B cell (primary cell): Measurements from ENCODE around the gene CITED4. TPM values are rescaled to one million over a fixed set of nuclear protein-coding genes. Genes with fewer than 3 reads are reported as not detected.

ENCODE experiments used
- ATAC-seq: fragments of 200-7000 bp; cut with Tn5 transposase; one replicate; pipeline ENCODE4 v1.10.0; 2021; ENCODE audit warnings: low read depth, mild to moderate bottlenecking, moderate number of reproducible peaks, moderate library complexity
- CTCF ChIA-PET: fragments of 350-600 bp; sonication (Branson Sonifier 250); formaldehyde crosslinking; loops from one replicate; lab custom pipeline; 2021; ENCODE audit warnings: antibody characterized with exemption, inconsistent platforms; lab: Charles Lee
- POLR2A ChIA-PET: fragments of 350-600 bp; sonication (Branson Sonifier 250); formaldehyde crosslinking; loops from one replicate; lab custom pipeline; 2021; ENCODE audit warnings: antibody characterized with exemption; lab: Charles Lee
- DNase-seq: peaks from one replicate; pipeline ENCODE4 v3.0.0; 2013
- H2AFZ ChIP-seq: 2 replicates; pipeline ENCODE4 v1.6.1; 2012; ENCODE audit warnings: mild to moderate bottlenecking, low read depth, low read length; ENCODE audit not compliant: insufficient read depth, poor library complexity, severe bottlenecking
- H3K27ac ChIP-seq, 2 donors: 1 replicate in 1 of 2; 2 replicates in 1 of 2; pipeline ENCODE4 v1.5.1; 2012 to 2013; ENCODE audit warnings: low read length in 2 of 2, mild to moderate bottlenecking in 2 of 2, moderate library complexity in 1 of 2
- H3K27me3 ChIP-seq, 4 experiments: fragments of 200-600 bp in 1 of 4; sonication (generic) in 1 of 4; replicated peaks in 1 of 4; 1 replicate in 2 of 4; 2 replicates in 2 of 4; pipeline versions ENCODE4 v1.6.1 to v1.7.0; 2013 to 2016; ENCODE audit warnings: low read length in 3 of 4, mild to moderate bottlenecking in 2 of 4, mixed read lengths in 1 of 4, moderate library complexity in 1 of 4; ENCODE audit not compliant: insufficient read depth in 4 of 4, control insufficient read depth in 3 of 4; ENCODE audit errors: control extremely low read depth in 1 of 4
- H3K36me3 ChIP-seq, 2 experiments: replicated peaks in 1 of 2; 1 replicate in 1 of 2; 2 replicates in 1 of 2; pipeline versions ENCODE4 v1.6.1 to v1.7.1; 2013; ENCODE audit warnings: low read length in 1 of 2; ENCODE audit not compliant: insufficient read depth in 2 of 2, control insufficient read depth in 1 of 2; ENCODE audit errors: control extremely low read depth in 1 of 2, extremely low read depth in 1 of 2
- H3K4me1 ChIP-seq, 2 donors: fragments of 200-600 bp in 1 of 2; sonication (generic) in 1 of 2; 1 replicate in 1 of 2; 2 replicates in 1 of 2; pipeline versions ENCODE4 v1.5.1 to v1.6.1; 2013 to 2017; ENCODE audit warnings: low read length in 2 of 2; ENCODE audit not compliant: control insufficient read depth in 2 of 2, insufficient read depth in 2 of 2
- H3K4me2 ChIP-seq: replicated peaks from 2 replicates; pipeline ENCODE3; 2012; ENCODE audit warnings: mild to moderate bottlenecking, low read depth, low read length; ENCODE audit not compliant: poor library complexity, severe bottlenecking
- H3K4me3 ChIP-seq, 5 experiments: fragments of 200-600 bp in 1 of 5; sonication (generic) in 1 of 5; 1 replicate in 3 of 5; 2 replicates in 2 of 5; pipeline versions ENCODE4 v1.5.1 to v1.7.0; 2011 to 2016; ENCODE audit warnings: low read length in 4 of 5, mild to moderate bottlenecking in 4 of 5, low read depth in 2 of 5, control low read depth in 1 of 5, moderate library complexity in 1 of 5; ENCODE audit not compliant: insufficient read depth in 1 of 5; ENCODE audit errors: control extremely low read depth in 1 of 5, extremely low read depth in 1 of 5
- H3K79me2 ChIP-seq: fragments of 200-600 bp; sonication (generic); one replicate; pipeline ENCODE4 v1.6.0; 2016; ENCODE audit warnings: low read length; ENCODE audit not compliant: control insufficient read depth, insufficient read depth
- H3K9ac ChIP-seq: fragments of 200-600 bp; sonication (generic); 2 replicates; pipeline ENCODE4 v1.6.1; 2017; ENCODE audit warnings: mild to moderate bottlenecking, low read length, moderate library complexity
- H3K9me3 ChIP-seq, 3 donors: one replicate each; pipeline versions ENCODE4 v1.6.1 to v1.7.1; 2013; ENCODE audit warnings: low read length in 2 of 3; ENCODE audit not compliant: control insufficient read depth in 2 of 3, insufficient read depth in 1 of 3; ENCODE audit errors: control extremely low read depth in 1 of 3
- H4K20me1 ChIP-seq: 2 replicates; pipeline ENCODE4 v1.6.0; 2012; ENCODE audit warnings: mild to moderate bottlenecking, low read length; ENCODE audit not compliant: insufficient read depth, control insufficient read depth, poor library complexity, severe bottlenecking
- H3K27ac Mint-ChIP-seq: one replicate; pipeline ENCODE4 v1.8.0; 2021; ENCODE audit warnings: mixed read lengths
- H3K27me3 Mint-ChIP-seq: one replicate; pipeline ENCODE4 v1.8.0; 2021; ENCODE audit warnings: mixed read lengths
- H3K4me1 Mint-ChIP-seq: one replicate; pipeline ENCODE4 v1.8.0; 2021; ENCODE audit warnings: mixed read lengths
- H3K4me3 Mint-ChIP-seq: one replicate; pipeline ENCODE4 v1.8.0; 2021; ENCODE audit warnings: mixed read lengths
- H3K9me3 Mint-ChIP-seq: one replicate; pipeline ENCODE4 v1.8.0; 2022; ENCODE audit warnings: mixed read lengths; ENCODE audit not compliant: insufficient read depth
- EZH2 ChIP-seq: IDR thresholded peaks from 2 replicates; pipeline ENCODE4 v1.6.1; 2012; ENCODE audit warnings: borderline replicate concordance, low read depth, mild to moderate bottlenecking, moderate library complexity, low read length; ENCODE audit not compliant: insufficient read depth, poor library complexity, severe bottlenecking
- WGBS: methylation state at CpG from one replicate; pipeline ENCODE4 v1.1.5; 2013; ENCODE audit warnings: missing lambda C conversion rate; ENCODE audit not compliant: insufficient coverage; 5-methylcytosine and 5-hydroxymethylcytosine counted together
- intact Hi-C: fragments of 100-400 bp; cut with micrococcal nuclease; formaldehyde crosslinking; loops from one replicate; pipeline ENCODE4 v1.10.0; 2022
- polyA plus RNA-seq: library from polyadenylated mRNA; depleted of rRNA; stranded (reverse); fragments of >200 nt; gene quantifications from 2 replicates; pipeline ENCODE4 v1.2.3, GENCODE V29; 2012
- total RNA-seq, 2 donors: library from RNA; stranded (reverse); fragments of 120-200 nt in 1 of 2; gene quantifications; 1 replicate in 1 of 2; 2 replicates in 1 of 2; pipeline versions ENCODE4 v1.2.3 to v1.2.4, GENCODE V29; 2013 to 2022
- TF ChIP-seq, protein P1 (sequence below): fragments of 200-600 bp; IDR thresholded peaks from one replicate; pipeline ENCODE4 v1.8.0; 2022; ENCODE audit warnings: antibody characterized with exemption, mild to moderate bottlenecking

CITED4 gene
- total and polyA plus RNA-seq, 2 donors (not counting 1 experiment from before 2014, with no cell fraction given): 3.2 to 5.6 TPM

DNA sequence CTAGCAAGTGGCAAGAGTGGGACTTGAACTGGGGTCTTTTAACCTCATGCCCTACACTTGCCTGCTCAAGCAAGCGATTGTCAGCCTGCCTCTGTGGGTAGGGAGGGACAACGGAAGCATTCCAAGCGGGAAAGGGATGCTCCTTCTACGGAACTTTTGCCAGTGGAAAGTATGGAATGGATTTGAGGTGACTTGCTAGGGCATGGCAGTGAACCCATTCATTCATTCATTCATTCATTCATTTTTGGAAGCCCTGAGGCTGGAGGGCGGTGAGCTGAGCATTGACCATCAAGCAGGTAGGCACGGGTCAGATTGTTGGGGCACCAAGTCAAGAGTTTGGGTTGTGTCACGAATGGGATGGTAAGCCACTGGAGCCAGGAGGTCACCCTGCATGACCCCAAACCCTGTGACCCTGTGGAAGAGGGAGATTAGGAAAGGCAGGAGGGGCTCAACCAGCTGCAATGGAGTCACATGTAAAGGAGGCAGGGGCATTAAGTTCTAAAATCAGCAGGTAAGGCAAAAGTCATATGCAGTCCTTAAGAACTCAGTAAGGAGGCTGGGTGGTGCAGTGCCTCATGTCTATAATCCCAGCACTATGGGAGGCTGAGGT is 11.8 kb upstream of the CITED4 start:
- peaks cover 0 to 5% (median 0%) of the 10 kb centered on the region in 3 donors for H3K9me3 ChIP-seq
- Mint-ChIP-seq H3K27me3 (peaks cover 18% of the 10 kb centered on the region), H3K27ac (no peak overlapping the region), H3K4me3 (no peak overlapping the region), H3K9me3 (peaks cover 6% of the 10 kb centered on the region), H3K4me1 (no peaks in the 10 kb centered on the region)
- H3K27ac ChIP-seq: no peak overlapping the region
- no peak overlapping the region for H2AFZ ChIP-seq
- H3K4me3 ChIP-seq: no peak overlapping the region
- no peak overlapping the region for H3K4me2 ChIP-seq
- intact Hi-C loops: no loop called here
- no peaks in the 10 kb centered on the region for H4K20me1 ChIP-seq
- ATAC-seq (no peak), DNase-seq (no peak)
- TF ChIP-seq, protein P1, sequence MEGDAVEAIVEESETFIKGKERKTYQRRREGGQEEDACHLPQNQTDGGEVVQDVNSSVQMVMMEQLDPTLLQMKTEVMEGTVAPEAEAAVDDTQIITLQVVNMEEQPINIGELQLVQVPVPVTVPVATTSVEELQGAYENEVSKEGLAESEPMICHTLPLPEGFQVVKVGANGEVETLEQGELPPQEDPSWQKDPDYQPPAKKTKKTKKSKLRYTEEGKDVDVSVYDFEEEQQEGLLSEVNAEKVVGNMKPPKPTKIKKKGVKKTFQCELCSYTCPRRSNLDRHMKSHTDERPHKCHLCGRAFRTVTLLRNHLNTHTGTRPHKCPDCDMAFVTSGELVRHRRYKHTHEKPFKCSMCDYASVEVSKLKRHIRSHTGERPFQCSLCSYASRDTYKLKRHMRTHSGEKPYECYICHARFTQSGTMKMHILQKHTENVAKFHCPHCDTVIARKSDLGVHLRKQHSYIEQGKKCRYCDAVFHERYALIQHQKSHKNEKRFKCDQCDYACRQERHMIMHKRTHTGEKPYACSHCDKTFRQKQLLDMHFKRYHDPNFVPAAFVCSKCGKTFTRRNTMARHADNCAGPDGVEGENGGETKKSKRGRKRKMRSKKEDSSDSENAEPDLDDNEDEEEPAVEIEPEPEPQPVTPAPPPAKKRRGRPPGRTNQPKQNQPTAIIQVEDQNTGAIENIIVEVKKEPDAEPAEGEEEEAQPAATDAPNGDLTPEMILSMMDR: no peak
- no peak for TF ChIP-seq EZH2
- H3K9ac ChIP-seq: no peak overlapping the region
- ChIA-PET POLR2A (no interaction called here), CTCF (interaction anchor here (0.6 to 0.7 kb wide), 2 partner anchors 94 to 728 kb away, joined by 3 to 4 read pairs; no protein-coding TSS in a partner anchor)
- no peaks in the 10 kb centered on the region for H3K4me1 ChIP-seq
- H3K36me3 ChIP-seq: no peaks in the 10 kb centered on the region
- no peaks in the 10 kb centered on the region for H3K79me2 ChIP-seq
- WGBS: 97% methylated on average over 3 of the region's 7 CpGs
- H3K27me3 ChIP-seq: peaks cover 0 to 8% (median 0%) of the 10 kb centered on the region in 4 experiments

DNA sequence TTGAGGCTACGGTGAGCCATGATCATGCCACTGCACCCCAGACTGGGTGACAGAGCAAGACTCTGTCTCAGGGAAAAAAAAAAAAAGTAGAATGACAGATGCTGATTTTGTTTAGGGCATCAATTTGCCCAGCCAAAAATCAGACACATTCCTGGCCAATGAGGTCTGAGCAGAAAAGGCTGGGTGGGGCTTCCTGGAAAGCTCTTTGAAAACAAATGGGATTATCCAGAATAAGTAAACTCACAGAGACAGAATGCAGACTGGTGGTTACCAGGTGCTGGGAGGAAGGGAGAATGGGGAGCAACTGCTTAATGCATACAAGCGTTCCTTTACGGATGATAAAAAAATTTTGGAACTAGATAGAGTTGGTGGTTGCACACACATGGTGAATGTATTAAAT is 10.1 kb upstream of the CITED4 start:
- ATAC-seq (no peak), DNase-seq (no peak)
- Histone ChIP-seq H3K27me3 (peaks cover 0 to 8% (median 0%) of the 10 kb centered on the region in 4 experiments), H2AFZ (no peak overlapping the region), H3K27ac (no peak overlapping the region), H3K9ac (no peak overlapping the region), H3K9me3 (peaks cover 0 to 5% (median 0%) of the 10 kb centered on the region in 3 donors), H3K4me1 (no peaks in the 10 kb centered on the region), H3K36me3 (no peaks in the 10 kb centered on the region), H3K79me2 (no peaks in the 10 kb centered on the region), H3K4me2 (no peak overlapping the region), H3K4me3 (no peak overlapping the region), H4K20me1 (no peaks in the 10 kb centered on the region)
- Mint-ChIP-seq H3K9me3 (peaks cover 6% of the 10 kb centered on the region), H3K4me1 (no peaks in the 10 kb centered on the region), H3K27me3 (peaks cover 21% of the 10 kb centered on the region), H3K27ac (no peak overlapping the region), H3K4me3 (no peak overlapping the region)
- intact Hi-C loops: no loop called here
- ChIA-PET CTCF (no interaction called here), POLR2A (no interaction called here)
- TF ChIP-seq EZH2: no peak
- TF ChIP-seq, protein P1: no peak
- WGBS: 100% methylated on average over 1 of the region's 3 CpGs
